ENCODE results near the gene CARMIL1.

- TF ChIP-seq, protein P1, sequence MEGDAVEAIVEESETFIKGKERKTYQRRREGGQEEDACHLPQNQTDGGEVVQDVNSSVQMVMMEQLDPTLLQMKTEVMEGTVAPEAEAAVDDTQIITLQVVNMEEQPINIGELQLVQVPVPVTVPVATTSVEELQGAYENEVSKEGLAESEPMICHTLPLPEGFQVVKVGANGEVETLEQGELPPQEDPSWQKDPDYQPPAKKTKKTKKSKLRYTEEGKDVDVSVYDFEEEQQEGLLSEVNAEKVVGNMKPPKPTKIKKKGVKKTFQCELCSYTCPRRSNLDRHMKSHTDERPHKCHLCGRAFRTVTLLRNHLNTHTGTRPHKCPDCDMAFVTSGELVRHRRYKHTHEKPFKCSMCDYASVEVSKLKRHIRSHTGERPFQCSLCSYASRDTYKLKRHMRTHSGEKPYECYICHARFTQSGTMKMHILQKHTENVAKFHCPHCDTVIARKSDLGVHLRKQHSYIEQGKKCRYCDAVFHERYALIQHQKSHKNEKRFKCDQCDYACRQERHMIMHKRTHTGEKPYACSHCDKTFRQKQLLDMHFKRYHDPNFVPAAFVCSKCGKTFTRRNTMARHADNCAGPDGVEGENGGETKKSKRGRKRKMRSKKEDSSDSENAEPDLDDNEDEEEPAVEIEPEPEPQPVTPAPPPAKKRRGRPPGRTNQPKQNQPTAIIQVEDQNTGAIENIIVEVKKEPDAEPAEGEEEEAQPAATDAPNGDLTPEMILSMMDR (conservative IDR thresholded peaks at IDR 0.05; ENCODE audit: low read length): no peak
- no peak for TF ChIP-seq EZH2phosphoT487 (IDR thresholded peaks at IDR 0.05; ENCODE audit: borderline replicate concordance)
Measured at GRCh38 chr6:25462235-25462897, 183.2 kb downstream of the CARMIL1 start.
